IMR-90 (cell line): ENCODE measurements around the gene MEGF8.

ENCODE experiments used
- CTCF ChIP-seq: conservative IDR thresholded peaks from 2 replicates; pipeline ENCODE4 v1.5.1; 2012; ENCODE audit warnings: mild to moderate bottlenecking, low read depth, low read length, improper control_type of control experiment
- RAD21 ChIP-seq: IDR thresholded peaks from 2 replicates; pipeline ENCODE4 v1.6.1; 2012; ENCODE audit warnings: low read length, improper control_type of control experiment

DNA sequence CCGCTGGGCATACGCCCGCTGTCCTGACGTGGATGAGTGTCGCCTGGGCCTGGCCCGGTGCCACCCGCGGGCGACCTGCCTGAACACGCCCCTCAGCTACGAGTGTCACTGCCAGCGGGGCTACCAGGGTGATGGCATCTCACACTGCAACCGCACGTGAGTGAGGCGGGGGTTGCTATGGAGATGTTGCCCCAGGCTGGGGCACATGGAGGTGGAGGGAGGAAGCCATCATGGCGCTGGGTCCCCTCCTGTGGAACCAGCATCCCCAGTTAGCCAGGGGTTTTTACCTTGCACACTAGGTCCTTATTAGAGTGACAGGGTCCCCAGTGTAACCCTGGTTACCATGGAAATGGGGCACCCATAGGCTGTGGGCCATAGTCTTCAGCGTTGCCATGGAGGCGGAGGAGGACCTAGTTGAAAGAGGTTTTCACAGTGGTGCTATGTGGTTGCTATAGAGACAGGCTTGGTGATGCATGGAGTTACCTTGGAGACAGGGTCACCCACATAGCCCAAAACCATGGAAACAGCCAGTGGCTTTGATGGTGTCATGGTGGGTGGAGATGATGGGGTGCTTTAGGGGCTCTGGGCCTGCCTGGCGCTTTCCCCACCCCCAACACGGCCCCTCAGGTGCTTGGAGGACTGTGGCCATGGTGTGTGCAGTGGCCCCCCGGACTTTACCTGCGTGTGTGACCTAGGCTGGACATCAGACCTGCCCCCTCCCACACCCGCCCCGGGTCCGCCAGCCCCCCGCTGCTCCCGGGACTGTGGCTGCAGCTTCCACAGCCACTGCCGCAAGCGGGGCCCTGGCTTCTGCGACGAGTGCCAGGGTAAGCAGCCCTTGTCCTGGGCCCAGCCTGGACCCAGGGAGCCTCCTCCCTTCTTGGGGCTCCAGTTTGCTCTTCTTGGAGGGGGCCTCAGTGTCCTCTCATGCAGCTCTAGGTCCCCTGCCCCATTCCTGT, 27.1 kb downstream of the MEGF8 start:
- TF ChIP-seq CTCF (no peak), RAD21 (no peak)
